HEK293 (cell line): ENCODE results near the gene ZBTB48.

Experiments
- KLF8 ChIP-seq: fragments of 450-650 bp; formaldehyde crosslinking; IDR thresholded peaks from 2 replicates; pipeline ENCODE4 v1.5.1; 2016; ENCODE audit warnings: missing biosample characterization, missing genetic modification characterization
- MZF1 ChIP-seq: fragments of 450-650 bp; formaldehyde crosslinking; IDR thresholded peaks from 2 replicates; pipeline ENCODE4 v1.5.1; 2017; ENCODE audit warnings: missing biosample characterization, missing genetic modification characterization, borderline replicate concordance
- SALL2 ChIP-seq: fragments of 450-650 bp; formaldehyde crosslinking; IDR thresholded peaks from 2 replicates; pipeline ENCODE4 v1.5.0; 2017; ENCODE audit warnings: missing biosample characterization, mild to moderate bottlenecking, missing genetic modification characterization, borderline replicate concordance
- ZBTB7A ChIP-seq: fragments of 450-650 bp; formaldehyde crosslinking; IDR thresholded peaks from 2 replicates; pipeline ENCODE4 v1.5.1; 2016; ENCODE audit warnings: low read depth, missing biosample characterization, missing genetic modification characterization
- ZFP41 ChIP-seq: fragments of 450-650 bp; formaldehyde crosslinking; IDR thresholded peaks from 2 replicates; pipeline ENCODE4 v1.5.1; 2016; ENCODE audit warnings: missing biosample characterization, missing genetic modification characterization, borderline replicate concordance
- ZNF302 ChIP-seq: fragments of 450-650 bp; formaldehyde crosslinking; IDR thresholded peaks from 2 replicates; pipeline ENCODE4 v1.5.1; 2016; ENCODE audit warnings: missing biosample characterization, missing genetic modification characterization, low read depth
- TF ChIP-seq, protein P1 (sequence below): IDR thresholded peaks from 2 replicates; pipeline ENCODE4 v1.6.1; 2011; ENCODE audit warnings: mild to moderate bottlenecking, low read depth, low read length, borderline replicate concordance
- TF ChIP-seq, protein P2 (sequence below): fragments of 450-650 bp; formaldehyde crosslinking; IDR thresholded peaks from 2 replicates; pipeline ENCODE4 v1.5.1; 2016; ENCODE audit warnings: missing biosample characterization, missing genetic modification characterization
- TF ChIP-seq, protein P3 (sequence below): fragments of 450-650 bp; formaldehyde crosslinking; IDR thresholded peaks from 2 replicates; pipeline ENCODE4 v1.5.1; 2016; ENCODE audit warnings: missing biosample characterization, missing genetic modification characterization

DNA sequence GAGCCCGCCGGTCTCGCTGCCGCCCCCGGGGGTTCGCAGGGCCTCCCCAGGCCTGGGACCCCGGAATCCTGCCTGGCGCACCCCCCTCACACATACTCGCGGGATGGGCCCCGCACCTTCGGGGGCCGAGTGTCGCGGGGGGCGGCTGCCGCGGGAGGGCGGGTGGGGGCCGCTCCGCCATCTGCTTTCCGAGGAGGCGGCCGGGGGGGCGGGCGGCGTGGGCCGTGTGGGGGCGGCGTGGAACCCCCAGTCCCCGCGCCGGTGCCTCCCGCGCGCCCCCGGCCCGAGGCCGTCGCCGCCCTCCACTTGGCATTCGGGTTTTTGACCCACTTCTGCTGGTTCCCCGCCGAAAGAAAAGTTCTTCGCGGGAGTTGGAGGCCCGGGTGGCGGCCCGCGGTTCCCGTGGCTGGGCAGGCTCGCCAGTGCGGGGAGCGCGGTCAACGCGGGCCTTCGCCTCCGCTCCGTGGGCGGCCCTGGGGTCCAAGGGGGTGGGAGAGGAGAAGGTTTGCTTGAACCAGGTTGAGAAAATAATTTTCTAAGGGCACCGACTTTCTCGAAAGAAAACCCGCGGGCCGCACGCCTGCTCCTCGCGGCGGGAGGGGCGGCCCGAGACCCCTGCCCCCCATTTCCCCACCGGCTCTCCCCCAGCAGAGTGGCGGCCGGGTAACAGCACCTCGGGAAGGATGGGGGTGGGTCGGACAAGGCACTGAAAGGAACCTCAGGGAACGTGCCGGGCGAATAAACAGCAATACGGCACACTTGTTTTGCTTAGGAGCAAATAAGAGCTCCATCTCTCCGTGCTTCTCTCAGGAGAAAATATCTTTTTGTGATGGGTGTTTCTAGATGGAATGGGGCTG is 35.4 kb downstream of the ZBTB48 start:
- 0 out of 2 replicates have a peak, but pooled peaks have one; percentile 31 for TF ChIP-seq ZBTB7A
- TF ChIP-seq KLF8: no peak
- TF ChIP-seq ZNF302: no peak
- TF ChIP-seq SALL2 (tag by site-specific recombination): no peak
- TF ChIP-seq, protein P1, sequence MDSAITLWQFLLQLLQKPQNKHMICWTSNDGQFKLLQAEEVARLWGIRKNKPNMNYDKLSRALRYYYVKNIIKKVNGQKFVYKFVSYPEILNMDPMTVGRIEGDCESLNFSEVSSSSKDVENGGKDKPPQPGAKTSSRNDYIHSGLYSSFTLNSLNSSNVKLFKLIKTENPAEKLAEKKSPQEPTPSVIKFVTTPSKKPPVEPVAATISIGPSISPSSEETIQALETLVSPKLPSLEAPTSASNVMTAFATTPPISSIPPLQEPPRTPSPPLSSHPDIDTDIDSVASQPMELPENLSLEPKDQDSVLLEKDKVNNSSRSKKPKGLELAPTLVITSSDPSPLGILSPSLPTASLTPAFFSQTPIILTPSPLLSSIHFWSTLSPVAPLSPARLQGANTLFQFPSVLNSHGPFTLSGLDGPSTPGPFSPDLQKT: no peak
- TF ChIP-seq ZFP41 (tag by site-specific recombination): no peak
- TF ChIP-seq, protein P2, sequence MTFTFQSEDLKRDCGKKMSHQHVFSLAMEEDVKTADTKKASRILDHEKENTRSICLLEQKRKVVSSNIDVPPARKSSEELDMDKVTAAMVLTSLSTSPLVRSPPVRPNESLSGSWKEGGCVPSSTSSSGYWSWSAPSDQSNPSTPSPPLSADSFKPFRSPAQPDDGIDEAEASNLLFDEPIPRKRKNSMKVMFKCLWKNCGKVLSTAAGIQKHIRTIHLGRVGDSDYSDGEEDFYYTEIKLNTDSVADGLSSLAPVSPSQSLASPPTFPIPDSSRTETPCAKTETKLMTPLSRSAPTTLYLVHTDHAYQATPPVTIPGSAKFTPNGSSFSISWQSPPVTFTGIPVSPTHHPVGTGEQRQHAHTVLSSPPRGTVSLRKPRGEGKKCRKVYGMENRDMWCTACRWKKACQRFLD (tag by site-specific recombination): no peak
- no peak for TF ChIP-seq MZF1 (tag by site-specific recombination)
- TF ChIP-seq, protein P3, sequence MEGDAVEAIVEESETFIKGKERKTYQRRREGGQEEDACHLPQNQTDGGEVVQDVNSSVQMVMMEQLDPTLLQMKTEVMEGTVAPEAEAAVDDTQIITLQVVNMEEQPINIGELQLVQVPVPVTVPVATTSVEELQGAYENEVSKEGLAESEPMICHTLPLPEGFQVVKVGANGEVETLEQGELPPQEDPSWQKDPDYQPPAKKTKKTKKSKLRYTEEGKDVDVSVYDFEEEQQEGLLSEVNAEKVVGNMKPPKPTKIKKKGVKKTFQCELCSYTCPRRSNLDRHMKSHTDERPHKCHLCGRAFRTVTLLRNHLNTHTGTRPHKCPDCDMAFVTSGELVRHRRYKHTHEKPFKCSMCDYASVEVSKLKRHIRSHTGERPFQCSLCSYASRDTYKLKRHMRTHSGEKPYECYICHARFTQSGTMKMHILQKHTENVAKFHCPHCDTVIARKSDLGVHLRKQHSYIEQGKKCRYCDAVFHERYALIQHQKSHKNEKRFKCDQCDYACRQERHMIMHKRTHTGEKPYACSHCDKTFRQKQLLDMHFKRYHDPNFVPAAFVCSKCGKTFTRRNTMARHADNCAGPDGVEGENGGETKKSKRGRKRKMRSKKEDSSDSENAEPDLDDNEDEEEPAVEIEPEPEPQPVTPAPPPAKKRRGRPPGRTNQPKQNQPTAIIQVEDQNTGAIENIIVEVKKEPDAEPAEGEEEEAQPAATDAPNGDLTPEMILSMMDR (tag by site-specific recombination): no peak
